ENCODE measurements around the gene PTGES3. TPM values are rescaled to one million over a fixed set of nuclear protein-coding genes. Genes with fewer than 3 reads are reported as not detected.

Gene PTGES3
- total RNA-seq, 1 experiment from 2014 or later, result 394 TPM

GRCh38 chr12:56678852-56679251 is 9.2 kb downstream of the PTGES3 start:
- H3K4me3 Mint-ChIP-seq, result no peak overlapping the region
- no peaks in the 10 kb centered on the region for H3K27me3 Mint-ChIP-seq (ENCODE audit: low read depth)
- H3K9me3 Mint-ChIP-seq, result no peaks in the 10 kb centered on the region
- TF ChIP-seq AR (CRISPR knock-in tag; IDR thresholded peaks at IDR 0.05) (no peak), ZNF121 (CRISPR knock-in tag; IDR thresholded peaks at IDR 0.05) (peak; percentile 86)
- POLR2A ChIA-PET, result no interaction called here
- peaks cover 32% of the 10 kb centered on the region for H3K4me1 Mint-ChIP-seq
- ATAC-seq (no peak), DNase-seq (ENCODE audit: low spot score) (peak; percentile 1)
- CTCF ChIA-PET, result interaction anchor here (0.8 kb wide), 1 partner anchor 8 kb away, joined by 8 read pairs; no protein-coding TSS in a partner anchor
- H3K27ac Mint-ChIP-seq, result peak overlapping the region; percentile 53
- peaks cover 30% of the 10 kb centered on the region for H3K36me3 Mint-ChIP-seq

- peaks cover 33% of the 10 kb centered on the region for H3K36me3 Mint-ChIP-seq
- CTCF ChIA-PET, result interaction anchor here (1.8 kb wide), 1 partner anchor 41 kb away, joined by 12 read pairs; no protein-coding TSS in a partner anchor
Observed at GRCh38 chr12:56677680-56678079, 10.4 kb downstream of the PTGES3 start.

More at GRCh38 chr12:56677680-56678079, 10.4 kb downstream of the PTGES3 start:
- Mint-ChIP-seq H3K27ac (peak overlapping the region; percentile 70; the same call in 1 of the 2 replicates), H3K9me3 (no peaks in the 10 kb centered on the region), H3K4me1 (peaks cover 32% of the 10 kb centered on the region), H3K4me3 (no peak overlapping the region), H3K27me3 (ENCODE audit: low read depth) (no peaks in the 10 kb centered on the region)
- TF ChIP-seq USF1 (CRISPR knock-in tag; IDR thresholded peaks at IDR 0.05) (no peak), FOXP4 (CRISPR knock-in tag; IDR thresholded peaks at IDR 0.05) (no peak), ESRRA (CRISPR knock-in tag; IDR thresholded peaks at IDR 0.05; ENCODE audit: borderline replicate concordance) (no peak), PREB (CRISPR knock-in tag; IDR thresholded peaks at IDR 0.05; ENCODE audit: borderline replicate concordance) (no peak), JUN (CRISPR knock-in tag; IDR thresholded peaks at IDR 0.05) (no peak), E2F5 (CRISPR knock-in tag; IDR thresholded peaks at IDR 0.05) (no peak), HMGXB4 (CRISPR knock-in tag; IDR thresholded peaks at IDR 0.05) (no peak), SP1 (CRISPR knock-in tag; conservative IDR thresholded peaks at IDR 0.05) (no peak), ZNF416 (CRISPR knock-in tag; IDR thresholded peaks at IDR 0.05) (no peak), STAT6 (CRISPR knock-in tag; conservative IDR thresholded peaks at IDR 0.05; ENCODE audit: low read depth) (no peak), MYBL2 (CRISPR knock-in tag; IDR thresholded peaks at IDR 0.05) (no peak), ZNF423 (CRISPR knock-in tag; IDR thresholded peaks at IDR 0.05) (no peak), CREM (CRISPR knock-in tag; IDR thresholded peaks at IDR 0.05) (no peak), ATF3 (CRISPR knock-in tag; conservative IDR thresholded peaks at IDR 0.05) (no peak), ZNF263 (CRISPR knock-in tag; IDR thresholded peaks at IDR 0.05; ENCODE audit: low read depth) (no peak)
- POLR2A ChIA-PET, result interaction anchor here (0.6 to 1.2 kb wide), 2 partner anchors 48 to 92 kb away, joined by 3 read pairs; partner anchors contain the start of gene NACA
- ATAC-seq (no peak), DNase-seq (ENCODE audit: low spot score) (no peak)
